H1 (cell line): ENCODE results near the gene NCL. TPM values are rescaled to one million over a fixed set of nuclear protein-coding genes. Genes with fewer than 3 reads are reported as not detected.

Experiments
- ASH2L ChIP-seq: fragments of 200-600, 300-600 bp; sonication (generic); IDR thresholded peaks from one replicate; pipeline ENCODE4 v1.7.1; 2017; ENCODE audit warnings: low read length
- BACH1 ChIP-seq: IDR thresholded peaks from 2 replicates; pipeline ENCODE4 v1.6.1; 2012; ENCODE audit warnings: low read length, improper control_type of control experiment
- CHD1 ChIP-seq: IDR thresholded peaks from 2 replicates; pipeline ENCODE4 v1.6.1; 2012; ENCODE audit warnings: low read depth, low read length, improper control_type of control experiment
- CTBP2 ChIP-seq: IDR thresholded peaks from 2 replicates; pipeline ENCODE4 v1.7.0; 2011; ENCODE audit warnings: borderline replicate concordance, mild to moderate bottlenecking, moderate library complexity, mixed read lengths, low read length; ENCODE audit not compliant: insufficient read depth, insufficient read length
- FOSL1 ChIP-seq: IDR thresholded peaks from 2 replicates; pipeline ENCODE4 v1.6.1; 2011; ENCODE audit warnings: mild to moderate bottlenecking, low read depth, low read length, moderate library complexity; ENCODE audit not compliant: insufficient read depth
- GTF2F1 ChIP-seq: IDR thresholded peaks from 2 replicates; pipeline ENCODE4 v1.6.1; 2012; ENCODE audit warnings: low read depth, low read length, improper control_type of control experiment, borderline replicate concordance
- HDAC6 ChIP-seq: IDR thresholded peaks from one replicate; pipeline ENCODE4 v1.7.1; 2012; ENCODE audit warnings: low read depth, mild to moderate bottlenecking, inconsistent platforms, low read length, moderate library complexity
- JUND ChIP-seq: IDR thresholded peaks from 2 replicates; pipeline ENCODE4 v1.6.1; 2011; ENCODE audit warnings: mild to moderate bottlenecking, improper control_type of control experiment, low read length
- KDM4A ChIP-seq: IDR thresholded peaks from one replicate; pipeline ENCODE4 v1.7.1; 2012; ENCODE audit warnings: low read depth, mild to moderate bottlenecking, moderate library complexity, low read length, inconsistent platforms; ENCODE audit not compliant: severe bottlenecking
- NRF1 ChIP-seq: IDR thresholded peaks from 2 replicates; pipeline ENCODE4 v1.6.1; 2011; ENCODE audit warnings: mild to moderate bottlenecking, low read depth, low read length, improper control_type of control experiment
- PHF8 ChIP-seq: fragments of 200-600 bp; sonication (generic); conservative IDR thresholded peaks from 2 replicates; pipeline ENCODE4 v1.7.1; 2012; ENCODE audit warnings: low read depth, mild to moderate bottlenecking, inconsistent platforms, low read length, moderate library complexity
- POLR2A ChIP-seq, 2 experiments: IDR thresholded peaks; 1 replicate in 1 of 2; 2 replicates in 1 of 2; pipeline ENCODE4 v1.6.1; 2011; ENCODE audit warnings: low read depth in 2 of 2, low read length in 2 of 2, mild to moderate bottlenecking in 2 of 2; ENCODE audit errors: control extremely low read depth in 1 of 2
- POU5F1 ChIP-seq: IDR thresholded peaks from 2 replicates; pipeline ENCODE4 v1.6.1; 2011; ENCODE audit warnings: low read depth, mild to moderate bottlenecking, low read length, moderate library complexity
- RNF2 ChIP-seq: fragments of 200-900, 300-1000 bp; sonication (generic); IDR thresholded peaks from 2 replicates; pipeline ENCODE4 v1.7.1; 2016; ENCODE audit warnings: borderline replicate concordance, low read depth, mild to moderate bottlenecking, antibody characterized with exemption, low read length; ENCODE audit not compliant: poor library complexity, severe bottlenecking; ENCODE audit errors: missing control alignments
- SIRT6 ChIP-seq: IDR thresholded peaks from one replicate; pipeline ENCODE4 v1.7.1; 2012; ENCODE audit warnings: low read length, inconsistent platforms
- SIX5 ChIP-seq: IDR thresholded peaks from 2 replicates; pipeline ENCODE4 v1.6.1; 2011; ENCODE audit warnings: mild to moderate bottlenecking, low read depth, low read length
- SP1 ChIP-seq: IDR thresholded peaks from 2 replicates; pipeline ENCODE4 v1.6.1; 2011; ENCODE audit warnings: low read depth, low read length
- SP2 ChIP-seq: IDR thresholded peaks from 2 replicates; pipeline ENCODE4 v1.6.1; 2012; ENCODE audit warnings: mild to moderate bottlenecking, low read length, inconsistent platforms
- SP4 ChIP-seq: IDR thresholded peaks from 2 replicates; pipeline ENCODE4 v1.6.1; 2012; ENCODE audit warnings: low read length, inconsistent platforms
- TAF7 ChIP-seq: optimal IDR thresholded peaks from 2 replicates; pipeline ENCODE3; 2011; ENCODE audit warnings: low read depth, mild to moderate bottlenecking, inconsistent platforms, low read length, moderate library complexity, borderline replicate concordance
- TCF12 ChIP-seq: IDR thresholded peaks from 2 replicates; pipeline ENCODE4 v1.6.1; 2011; ENCODE audit warnings: low read depth, mild to moderate bottlenecking, low read length
- YY1 ChIP-seq: IDR thresholded peaks from 2 replicates; pipeline ENCODE4 v1.6.1; 2011; ENCODE audit warnings: low read depth, mild to moderate bottlenecking, low read length
- polyA plus RNA-seq, 7 experiments: library from polyadenylated mRNA; depleted of rRNA in 3 of 7; stranded (reverse) in 5 of 7; unstranded in 2 of 7; fragments of >200 nt in 5 of 7; fragments of 200-250 nt in 2 of 7; gene quantifications; 1 replicate in 5 of 7; 2 replicates in 1 of 7; 4 replicates in 1 of 7; pipeline versions ENCODE4 v1.2.1 to v1.2.3, GENCODE V29; 2011 to 2013; ENCODE audit warnings: missing spikeins in 2 of 7, mixed read lengths in 2 of 7
- total RNA-seq: library from RNA; stranded (reverse); fragmentation: NEBNext Ultra II Directional; extraction: Animal tissue kit (Norgen Biotek cat#: 25700); gene quantifications from 2 replicates; pipeline ENCODE4 v1.2.1, GENCODE V29; 2021
- TF ChIP-seq, protein P1 (sequence below): IDR thresholded peaks from 2 replicates; pipeline ENCODE4 v1.6.1; 2011; ENCODE audit warnings: low read depth, mild to moderate bottlenecking, low read length; ENCODE audit not compliant: insufficient read depth

Gene NCL
- total and polyA plus RNA-seq, 2 of the 8 experiments (the other 6 are each of a cell fraction or from before 2014, with no cell fraction given): 61.2 to 1,478 TPM

GRCh38 chr2:231410293-231411004 is 53.8 kb downstream of the NCL start (continued):
- TF ChIP-seq TAF7 (no peak), TCF12 (peak; percentile 70; the same call in 1 of the 2 replicates), HDAC6 (no peak), NRF1 (no peak), POU5F1 (peak; percentile 75; the same call in 1 of the 2 replicates), SP1 (peak; percentile 79; the same call in 1 of the 2 replicates), SP4 (no peak), CHD1 (no peak), SIX5 (no peak), BACH1 (no peak), GTF2F1 (no peak), ASH2L (peak; percentile 94), PHF8 (0 out of 2 replicates have a peak, but pooled peaks have one; percentile 21), CTBP2 (no peak), SIRT6 (no peak), FOSL1 (no peak), YY1 (peak; percentile 46; the same call in 1 of the 2 replicates), KDM4A (no peak), POLR2A (IDR thresholded peaks at IDR 0.05; ENCODE audit: control extremely low read depth in 1 of 2, low read depth in 2 of 2, low read length in 2 of 2) (peak in 1 of 2 experiments; percentile 67; a peak in 2 of 3 replicates), JUND (peak; percentile 21; the same call in 1 of the 2 replicates), RNF2 (no peak), SP2 (no peak)
- TF ChIP-seq, protein P1, sequence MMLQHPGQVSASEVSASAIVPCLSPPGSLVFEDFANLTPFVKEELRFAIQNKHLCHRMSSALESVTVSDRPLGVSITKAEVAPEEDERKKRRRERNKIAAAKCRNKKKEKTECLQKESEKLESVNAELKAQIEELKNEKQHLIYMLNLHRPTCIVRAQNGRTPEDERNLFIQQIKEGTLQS: no peak
